ENCODE measurements around the gene OTUD7B.

DNA sequence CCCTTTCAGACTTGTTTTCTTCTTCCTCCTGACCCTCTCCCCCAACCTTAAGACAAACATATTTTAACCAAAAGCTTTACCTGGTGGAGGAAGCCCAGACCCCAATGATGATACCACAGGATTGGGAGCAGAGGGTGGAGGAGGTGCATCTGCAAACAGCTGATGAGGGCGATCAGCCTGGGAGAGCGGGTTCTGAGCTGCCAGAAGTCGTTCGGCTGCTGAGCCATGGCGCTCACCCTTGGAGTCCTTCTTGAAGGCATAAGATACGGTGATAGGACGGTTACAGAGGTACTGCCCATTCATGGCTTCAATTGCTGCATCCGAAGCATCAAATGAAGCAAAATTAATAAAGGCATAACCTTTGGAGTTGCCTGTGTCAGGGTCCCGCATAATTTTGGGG is 84.2 kb downstream of the OTUD7B start:
- no peak for TF ChIP-seq CTCF (IDR thresholded peaks at IDR 0.05 in 2 of 3, conservative IDR thresholded peaks at IDR 0.05 in 1 of 3; ENCODE audit: insufficient read depth in 2 of 3, low read depth in 1 of 3, low read length in 3 of 3)
- TF ChIP-seq TGIF2 (CRISPR knock-in tag; IDR thresholded peaks at IDR 0.05): no peak
- TF ChIP-seq NBN (IDR thresholded peaks at IDR 0.05; ENCODE audit: low read depth): no peak
- no peak for TF ChIP-seq NCOA1 (IDR thresholded peaks at IDR 0.05; ENCODE audit: low read depth)
- TF ChIP-seq RAD21 (CRISPR knock-in tag; conservative IDR thresholded peaks at IDR 0.05 in 1 of 2, IDR thresholded peaks at IDR 0.05 in 1 of 2): no peak
- TF ChIP-seq RBBP5 (IDR thresholded peaks at IDR 0.05; ENCODE audit: borderline replicate concordance, insufficient read depth, low read length, poor library complexity, severe bottlenecking): no peak

Data from K562 (cell line).